ENCODE measurements around the gene GRB10.
"Not testable (repeated sequence)": the region's sequence is repeated elsewhere in the genome, so short reads cannot be mapped to it uniquely, and the experiment has no call there.

Gene GRB10

GRCh38 chr7:50591098-50591479 lies 191.6 kb downstream of the GRB10 start:
- no peak overlapping the region for H3K4me3 ChIP-seq (ENCODE audit: low read depth, low read length)
- TF ChIP-seq CTCF (IDR thresholded peaks at IDR 0.05; ENCODE audit: low read depth, low read length): no peak

GRCh38 chr7:50590535-50590934 lies 192.2 kb downstream of the GRB10 start:
- no peak for TF ChIP-seq CTCF (IDR thresholded peaks at IDR 0.05; ENCODE audit: low read depth, low read length)
- no peak overlapping the region for H3K4me3 ChIP-seq (ENCODE audit: low read depth, low read length)

- H3K4me3 ChIP-seq (ENCODE audit: low read depth, low read length): no peak overlapping the region
- TF ChIP-seq CTCF (IDR thresholded peaks at IDR 0.05; ENCODE audit: low read depth, low read length): no peak
Measured at GRCh38 chr7:50589364-50589763, 193.3 kb downstream of the GRB10 start.

DNA sequence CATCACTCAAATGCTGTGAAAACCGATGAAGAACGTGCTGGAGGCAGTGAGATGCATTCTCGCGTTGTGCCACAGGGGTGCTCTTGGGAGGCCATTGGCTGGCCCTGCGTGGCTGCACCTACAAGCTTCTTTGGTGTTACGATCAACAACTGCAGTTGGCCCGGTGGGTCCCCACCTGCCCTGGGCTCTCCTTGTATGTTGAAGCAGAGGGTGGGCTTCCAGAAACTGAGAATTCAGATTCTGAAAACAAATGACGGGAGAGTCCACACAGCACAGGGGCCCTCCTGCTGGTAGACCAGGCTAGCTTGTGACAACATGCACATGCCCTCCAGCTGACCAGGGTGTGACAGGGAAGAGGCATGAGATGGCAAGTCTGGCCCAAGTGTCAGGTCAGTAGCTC lies 193.8 kb downstream of the GRB10 start:
- H3K4me3 ChIP-seq (ENCODE audit: low read depth, low read length): no peak overlapping the region

GRCh38 chr7:50587737-50588136 lies 195.0 kb downstream of the GRB10 start:
- H3K4me3 ChIP-seq (ENCODE audit: low read depth, low read length): no peak overlapping the region
- no peak for TF ChIP-seq CTCF (IDR thresholded peaks at IDR 0.05; ENCODE audit: low read depth, low read length)

More for the DNA sequence above, 193.8 kb downstream of the GRB10 start:
- TF ChIP-seq CTCF (IDR thresholded peaks at IDR 0.05; ENCODE audit: low read depth, low read length): peak; percentile 22; the same call in 1 of the 2 replicates

GRCh38 chr7:50584793-50585408 lies 197.8 kb downstream of the GRB10 start:
- H3K4me3 ChIP-seq (ENCODE audit: low read depth, low read length): no peak overlapping the region
- no peak for TF ChIP-seq CTCF (IDR thresholded peaks at IDR 0.05; ENCODE audit: low read depth, low read length)

DNA sequence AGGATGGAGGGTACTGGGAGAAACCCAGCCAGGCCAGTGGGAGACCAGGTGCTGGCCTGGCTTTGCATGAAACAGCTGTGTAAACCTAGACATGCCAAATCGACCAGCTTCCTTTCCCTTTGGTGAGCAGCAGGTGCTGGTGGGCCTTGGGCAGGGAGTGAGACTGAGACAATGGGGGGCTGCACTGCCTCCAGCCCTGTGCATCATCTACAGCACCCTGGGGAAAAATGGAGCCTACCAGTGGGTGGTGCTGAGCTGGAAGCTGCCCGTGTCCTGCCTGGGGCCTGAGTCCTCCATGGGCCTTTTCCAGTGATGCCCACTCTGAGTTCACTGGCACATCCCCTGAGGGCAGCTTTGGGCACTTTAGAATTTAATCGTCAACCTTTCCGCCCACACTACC lies 198.3 kb downstream of the GRB10 start:
- no peak for TF ChIP-seq CTCF (IDR thresholded peaks at IDR 0.05; ENCODE audit: low read depth, low read length)
- H3K4me3 ChIP-seq (ENCODE audit: low read depth, low read length): no peak overlapping the region

DNA sequence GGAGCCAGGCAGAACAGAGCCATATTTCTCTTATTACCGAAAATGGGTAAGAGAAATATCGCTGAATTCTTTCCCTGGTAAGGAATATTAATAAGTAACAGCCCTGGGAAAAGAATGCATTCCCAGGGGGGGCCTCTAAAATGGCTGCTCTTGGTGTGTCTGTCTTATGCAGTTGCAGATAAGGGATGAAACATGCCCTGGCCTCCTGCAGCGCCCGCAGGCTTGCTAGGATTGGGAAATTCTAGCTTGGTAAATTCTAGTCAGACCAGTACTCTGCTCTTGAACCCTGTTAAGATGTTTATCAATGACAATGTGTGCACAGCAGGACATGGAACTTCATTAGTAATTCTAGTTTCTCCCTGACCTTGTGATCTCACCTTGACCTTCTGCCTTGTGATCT lies 199.4 kb downstream of the GRB10 start:
- H3K4me3 ChIP-seq (ENCODE audit: low read depth, low read length): not testable (repeated sequence)

- not testable (repeated sequence) for H3K4me3 ChIP-seq (ENCODE audit: low read depth, low read length)
Measured at GRCh38 chr7:50582271-50582670, 200.4 kb downstream of the GRB10 start.

DNA sequence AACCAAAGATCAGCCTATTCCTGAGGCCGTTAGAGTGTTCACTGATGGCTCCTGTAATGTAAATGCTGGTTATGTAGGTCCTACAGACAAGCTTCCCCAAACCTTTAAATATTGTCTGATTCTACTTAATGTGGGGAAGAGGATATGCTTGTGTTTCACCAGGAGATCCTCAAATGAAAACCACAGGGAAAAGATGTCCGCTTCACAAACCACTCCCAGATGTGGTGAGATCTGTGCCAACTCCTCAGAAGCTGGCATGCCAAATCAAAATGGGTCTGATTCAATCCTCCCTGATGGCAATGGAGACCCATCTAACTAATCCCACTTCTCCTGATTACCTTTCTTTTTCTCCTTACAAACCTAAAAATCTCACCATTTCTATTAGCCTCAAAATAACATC lies 202.0 kb downstream of the GRB10 start:
- not testable (repeated sequence) for H3K4me3 ChIP-seq (ENCODE audit: low read depth, low read length)

Measured in WI38 (cell line).